Adrenal gland (tissue), 5 donors: ENCODE measurements around the gene EGLN1.

ENCODE experiments used
- POLR2A ChIP-seq, 2 donors: fragments of 450-650 bp; IDR thresholded peaks; one replicate each; pipeline ENCODE4 v1.6.1; 2017; ENCODE audit warnings: antibody characterized with exemption in 2 of 2, mild to moderate bottlenecking in 2 of 2, moderate library complexity in 1 of 2
- TF ChIP-seq, protein P1 (sequence below), 6 experiments: fragments of 450-650 bp in 4 of 6; fragments of 200-600 bp in 2 of 6; sonication (generic) in 1 of 6; IDR thresholded peaks; 1 replicate in 5 of 6; 2 replicates in 1 of 6; pipeline versions ENCODE4 v1.5.1 to v1.8.0; 2016 to 2021; ENCODE audit warnings: antibody characterized with exemption in 6 of 6, mild to moderate bottlenecking in 2 of 6, moderate library complexity in 1 of 6
- donor health status: DM: no; HTN: no; CAD: no.

- TF ChIP-seq, protein P1, sequence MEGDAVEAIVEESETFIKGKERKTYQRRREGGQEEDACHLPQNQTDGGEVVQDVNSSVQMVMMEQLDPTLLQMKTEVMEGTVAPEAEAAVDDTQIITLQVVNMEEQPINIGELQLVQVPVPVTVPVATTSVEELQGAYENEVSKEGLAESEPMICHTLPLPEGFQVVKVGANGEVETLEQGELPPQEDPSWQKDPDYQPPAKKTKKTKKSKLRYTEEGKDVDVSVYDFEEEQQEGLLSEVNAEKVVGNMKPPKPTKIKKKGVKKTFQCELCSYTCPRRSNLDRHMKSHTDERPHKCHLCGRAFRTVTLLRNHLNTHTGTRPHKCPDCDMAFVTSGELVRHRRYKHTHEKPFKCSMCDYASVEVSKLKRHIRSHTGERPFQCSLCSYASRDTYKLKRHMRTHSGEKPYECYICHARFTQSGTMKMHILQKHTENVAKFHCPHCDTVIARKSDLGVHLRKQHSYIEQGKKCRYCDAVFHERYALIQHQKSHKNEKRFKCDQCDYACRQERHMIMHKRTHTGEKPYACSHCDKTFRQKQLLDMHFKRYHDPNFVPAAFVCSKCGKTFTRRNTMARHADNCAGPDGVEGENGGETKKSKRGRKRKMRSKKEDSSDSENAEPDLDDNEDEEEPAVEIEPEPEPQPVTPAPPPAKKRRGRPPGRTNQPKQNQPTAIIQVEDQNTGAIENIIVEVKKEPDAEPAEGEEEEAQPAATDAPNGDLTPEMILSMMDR (IDR thresholded peaks at IDR 0.05) = no peak
- no peak for TF ChIP-seq POLR2A (IDR thresholded peaks at IDR 0.05)
Measured at GRCh38 chr1:231324660-231325059, 97.4 kb downstream of the EGLN1 start.
